Mucosa of gallbladder (tissue), 1 donor: Measurements from ENCODE around the gene TXK. TPM values are rescaled to one million over a fixed set of nuclear protein-coding genes. Genes with fewer than 3 reads are reported as not detected.

ENCODE experiments used
- DNase-seq: peaks from one replicate; pipeline ENCODE4 v3.0.0-alpha.2; 2020; ENCODE audit warnings: low spot score
- total RNA-seq: library from RNA; stranded (reverse); gene quantifications from one replicate; pipeline ENCODE4 v1.2.1, GENCODE V29; 2021
- donor health status: DM: no; HTN: no; CAD: no.

The TXK gene
- total RNA-seq, 1 donor from 2014 or later = 0.86 TPM

GRCh38 chr4:48021100-48021499, 113.0 kb downstream of the TXK start:
- DNase-seq = no peak

GRCh38 chr4:48018112-48018511, 115.9 kb downstream of the TXK start:
- DNase-seq = no peak

GRCh38 chr4:48017108-48017571, 116.9 kb downstream of the TXK start:
- DNase-seq = no peak

Other genes with a start within 250 kb of the TXK start
- gene NFXL1, start 219.7 kb downstream of the TXK start, total RNA-seq = 10.6 TPM
- 3.3 TPM for gene CNGA1, start 117.6 kb downstream of the TXK start, total RNA-seq
- gene NIPAL1, start 117.5 kb downstream of the TXK start, total RNA-seq = 9.2 TPM
- gene TEC, start 135.6 kb upstream of the TXK start, total RNA-seq = 3.8 TPM
- gene SLAIN2, start 207.3 kb upstream of the TXK start, total RNA-seq = 91.4 TPM